Peyer's patch (tissue), 4 donors: Measurements from ENCODE around the gene CDKN2A.

Experiments
- POLR2A ChIP-seq, 2 donors: fragments of 450-650 bp; IDR thresholded peaks; one replicate each; pipeline ENCODE4 v1.5.1; 2017; ENCODE audit warnings: antibody characterized with exemption in 2 of 2, mild to moderate bottlenecking in 2 of 2, moderate library complexity in 2 of 2
- TF ChIP-seq, protein P1 (sequence below), 6 experiments: fragments of 450-650 bp in 4 of 6; fragments of 200-600 bp in 2 of 6; sonication (generic) in 1 of 6; IDR thresholded peaks; one replicate each; pipeline ENCODE4 v1.5.1; 2017 to 2019; ENCODE audit warnings: antibody characterized with exemption in 6 of 6, mild to moderate bottlenecking in 3 of 6, moderate library complexity in 1 of 6

DNA sequence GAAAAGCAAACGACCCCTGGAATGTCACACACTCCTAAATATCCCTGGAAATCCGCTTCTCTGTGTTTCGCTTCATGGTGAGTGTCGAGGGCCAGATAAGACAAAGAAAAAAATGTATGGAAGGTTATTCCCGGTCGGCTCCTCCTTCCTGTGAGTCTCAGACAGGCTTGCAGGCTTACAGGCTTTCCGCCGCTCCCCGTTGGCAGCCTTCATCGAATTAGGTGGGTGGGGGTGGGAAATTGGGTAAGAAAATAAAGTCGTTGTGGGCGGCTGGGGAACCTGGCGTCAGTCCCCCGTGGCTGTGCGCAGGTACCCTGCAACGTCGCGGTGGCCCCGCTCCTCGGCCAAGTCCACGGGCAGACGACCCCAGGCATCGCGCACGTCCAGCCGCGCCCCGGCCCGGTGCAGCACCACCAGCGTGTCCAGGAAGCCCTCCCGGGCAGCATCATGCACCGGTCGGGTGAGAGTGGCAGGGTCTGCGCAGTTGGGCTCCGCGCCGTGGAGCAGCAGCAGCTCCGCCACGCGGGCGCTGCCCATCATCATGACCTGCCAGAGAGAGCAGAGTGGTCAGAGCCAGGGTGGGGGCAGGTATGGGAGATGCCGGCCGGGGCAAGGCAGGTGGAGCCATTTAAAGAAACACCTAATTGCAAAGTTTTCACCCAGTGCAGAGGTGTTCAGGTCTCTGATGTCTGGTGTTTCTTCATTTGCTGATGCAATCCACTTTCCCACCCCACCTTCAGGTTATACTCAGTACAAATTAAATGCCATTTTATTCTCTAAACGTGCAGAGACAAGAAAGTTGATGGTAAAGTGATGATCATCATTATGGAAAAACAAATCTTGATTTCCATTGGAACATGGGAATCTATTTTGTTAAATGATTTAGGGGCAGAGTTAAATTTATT, 11.8 kb upstream of the CDKN2A start:
- TF ChIP-seq, protein P1, sequence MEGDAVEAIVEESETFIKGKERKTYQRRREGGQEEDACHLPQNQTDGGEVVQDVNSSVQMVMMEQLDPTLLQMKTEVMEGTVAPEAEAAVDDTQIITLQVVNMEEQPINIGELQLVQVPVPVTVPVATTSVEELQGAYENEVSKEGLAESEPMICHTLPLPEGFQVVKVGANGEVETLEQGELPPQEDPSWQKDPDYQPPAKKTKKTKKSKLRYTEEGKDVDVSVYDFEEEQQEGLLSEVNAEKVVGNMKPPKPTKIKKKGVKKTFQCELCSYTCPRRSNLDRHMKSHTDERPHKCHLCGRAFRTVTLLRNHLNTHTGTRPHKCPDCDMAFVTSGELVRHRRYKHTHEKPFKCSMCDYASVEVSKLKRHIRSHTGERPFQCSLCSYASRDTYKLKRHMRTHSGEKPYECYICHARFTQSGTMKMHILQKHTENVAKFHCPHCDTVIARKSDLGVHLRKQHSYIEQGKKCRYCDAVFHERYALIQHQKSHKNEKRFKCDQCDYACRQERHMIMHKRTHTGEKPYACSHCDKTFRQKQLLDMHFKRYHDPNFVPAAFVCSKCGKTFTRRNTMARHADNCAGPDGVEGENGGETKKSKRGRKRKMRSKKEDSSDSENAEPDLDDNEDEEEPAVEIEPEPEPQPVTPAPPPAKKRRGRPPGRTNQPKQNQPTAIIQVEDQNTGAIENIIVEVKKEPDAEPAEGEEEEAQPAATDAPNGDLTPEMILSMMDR (IDR thresholded peaks at IDR 0.05), result no peak
- TF ChIP-seq POLR2A (IDR thresholded peaks at IDR 0.05), result no peak
